SH-SY5Y (cell line): ENCODE data around the gene ARHGAP26.

Experiments used
- GATA2 ChIP-seq: IDR thresholded peaks from 2 replicates; pipeline ENCODE4 v1.6.1; 2011; ENCODE audit warnings: mild to moderate bottlenecking, low read depth, low read length
- GATA3 ChIP-seq: IDR thresholded peaks from 2 replicates; pipeline ENCODE4 v1.6.1; 2011; ENCODE audit warnings: low read depth, mild to moderate bottlenecking, low read length, moderate library complexity

- no peak for TF ChIP-seq GATA2
- no peak for TF ChIP-seq GATA3
These were observed 447.6 kb downstream of the ARHGAP26 start for GRCh38 chr5:143217804-143218160.
